K562 (cell line): Measurements from ENCODE around the gene GJA8. TPM values are rescaled to one million over a fixed set of nuclear protein-coding genes. Genes with fewer than 3 reads are reported as not detected.
A peak's percentile ranks its signal among the peaks of the same experiment; 100 is the strongest.

Experiments
- C11orf30 ChIP-seq: fragments of 450-650 bp; IDR thresholded peaks from 2 replicates; pipeline ENCODE4 v1.6.1; 2016; ENCODE audit warnings: low read depth, mild to moderate bottlenecking
- CXXC5 ChIP-seq: fragments of 250-450 bp; sonication (Bioruptor Pico); IDR thresholded peaks from 2 replicates; pipeline ENCODE4 v1.8.0; 2022; ENCODE audit warnings: inconsistent platforms, mild to moderate bottlenecking, moderate library complexity
- GABPA ChIP-seq: fragments of 200-800 bp; sonication (Bioruptor generic); conservative IDR thresholded peaks from 2 replicates; pipeline ENCODE4 v1.6.1; 2016; ENCODE audit warnings: low read depth, missing genetic modification characterization, missing compliant biosample characterization
- MCM3 ChIP-seq: fragments of 450-650 bp; IDR thresholded peaks from 2 replicates; pipeline ENCODE4 v1.6.1; 2016
- MYBL2 ChIP-seq, 2 experiments: fragments of 450-650 bp in 1 of 2; sonication (generic) in 1 of 2; formaldehyde crosslinking in 1 of 2; IDR thresholded peaks; 2 replicates each; pipeline versions ENCODE4 v1.6.1 to v1.8.1; 2017 to 2022; ENCODE audit warnings: borderline replicate concordance in 1 of 2, inconsistent platforms in 1 of 2, low read depth in 1 of 2, mild to moderate bottlenecking in 1 of 2, missing genetic modification reagents in 1 of 2, moderate library complexity in 1 of 2
- NFRKB ChIP-seq: fragments of 450-650 bp; IDR thresholded peaks from 2 replicates; pipeline ENCODE4 v1.6.1; 2016; ENCODE audit warnings: low read depth
- RBFOX2 ChIP-seq: fragments of 200-400 bp; formaldehyde crosslinking; IDR thresholded peaks from 2 replicates; pipeline ENCODE4 v1.6.1; 2017; ENCODE audit warnings: low read depth, mild to moderate bottlenecking, low read length, moderate library complexity
- SAP30 ChIP-seq: fragments of 200-600 bp; sonication (generic); IDR thresholded peaks from 2 replicates; pipeline ENCODE4 v1.6.1; 2012; ENCODE audit warnings: borderline replicate concordance, low read depth, mild to moderate bottlenecking, moderate library complexity, low read length, control low read depth, inconsistent platforms; ENCODE audit not compliant: insufficient read depth, poor library complexity, severe bottlenecking
- SMC3 ChIP-seq: conservative IDR thresholded peaks from 2 replicates; pipeline ENCODE4 v1.6.1; 2011; ENCODE audit warnings: low read depth, low read length, improper control_type of control experiment; ENCODE audit not compliant: insufficient read depth
- ZKSCAN1 ChIP-seq: fragments of 150-350 bp; IDR thresholded peaks from 2 replicates; pipeline ENCODE4 v1.6.1; 2016; ENCODE audit warnings: low read depth, low read length
- polyA plus RNA-seq, 8 experiments: library from polyadenylated mRNA; depleted of rRNA in 4 of 8; stranded (reverse) in 5 of 8; unstranded in 3 of 8; fragments of >200 nt; fragmentation: Nextera tagmentation in 2 of 8; fragmentation: Illumina TruSeq in 1 of 8; extraction: Ambion mirVana in 2 of 8; extraction: Trizol in 1 of 8; gene quantifications; 2 replicates each; pipeline versions ENCODE4 v1.2.1 to v1.2.3, GENCODE V29; 2011 to 2014; ENCODE audit warnings: inconsistent platforms in 1 of 8, missing spikeins in 1 of 8
- total RNA-seq, 7 experiments: library from RNA; depleted of rRNA in 6 of 7; stranded (reverse); fragments of >200 nt in 6 of 7; fragmentation: Illumina TruSeq in 2 of 7; extraction: Trizol in 2 of 7; gene quantifications; 2 replicates each; pipeline versions ENCODE4 v1.2.1 to v1.2.3, GENCODE V29; 2011 to 2021; ENCODE audit warnings: low replicate concordance in 1 of 7
- TF ChIP-seq, protein P1 (sequence below): fragments of 150-350 bp; conservative IDR thresholded peaks from 2 replicates; pipeline ENCODE4 v1.6.1; 2014; ENCODE audit warnings: low read length
- TF ChIP-seq, protein P2 (sequence below): fragments of 200-800 bp; sonication (Bioruptor generic); IDR thresholded peaks from 2 replicates; pipeline ENCODE4 v1.6.1; 2017; ENCODE audit warnings: missing genetic modification characterization, missing compliant biosample characterization
- TF ChIP-seq, protein P3 (sequence below), 2 experiments: fragments of 450-650 bp; IDR thresholded peaks; 2 replicates each; pipeline ENCODE4 v1.6.1; 2016; ENCODE audit warnings: mild to moderate bottlenecking in 2 of 2, borderline replicate concordance in 1 of 2, low read depth in 1 of 2, moderate library complexity in 1 of 2

Gene GJA8
- total and polyA plus RNA-seq, 9 of the 15 experiments (the other 6 are each of a cell fraction or from before 2014, with no cell fraction given) = not detected

DNA sequence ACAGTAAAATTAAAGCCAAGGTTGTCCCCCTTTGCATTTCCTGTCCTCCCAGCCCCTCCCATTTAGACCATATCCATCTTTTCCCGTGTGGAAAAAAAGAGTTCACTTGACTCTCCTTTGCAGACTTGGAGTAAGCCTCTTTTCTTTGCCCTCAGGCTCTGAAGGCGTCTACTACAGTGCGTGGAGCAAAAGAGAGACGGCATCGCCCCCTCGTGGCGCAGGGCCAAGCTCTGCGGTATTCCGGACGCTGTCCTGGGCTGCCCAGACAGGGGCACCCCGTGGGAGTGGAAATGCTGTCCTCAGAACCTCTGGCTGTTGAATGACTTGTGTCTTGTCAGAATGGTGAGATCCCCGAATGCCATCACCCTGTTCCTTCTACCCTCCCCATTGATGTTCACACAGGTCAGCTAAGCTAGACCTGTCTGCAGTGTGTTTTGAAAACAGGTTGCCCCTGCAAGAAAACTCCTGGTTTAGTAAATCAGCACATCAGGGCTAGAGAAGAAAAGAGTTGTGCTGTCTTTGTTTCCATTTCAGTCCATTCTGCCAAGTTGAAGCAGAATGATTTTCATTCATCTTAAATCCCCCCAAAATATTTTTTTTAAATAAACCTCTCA, 12.3 kb upstream of the GJA8 start (continued):
- TF ChIP-seq, protein P1, sequence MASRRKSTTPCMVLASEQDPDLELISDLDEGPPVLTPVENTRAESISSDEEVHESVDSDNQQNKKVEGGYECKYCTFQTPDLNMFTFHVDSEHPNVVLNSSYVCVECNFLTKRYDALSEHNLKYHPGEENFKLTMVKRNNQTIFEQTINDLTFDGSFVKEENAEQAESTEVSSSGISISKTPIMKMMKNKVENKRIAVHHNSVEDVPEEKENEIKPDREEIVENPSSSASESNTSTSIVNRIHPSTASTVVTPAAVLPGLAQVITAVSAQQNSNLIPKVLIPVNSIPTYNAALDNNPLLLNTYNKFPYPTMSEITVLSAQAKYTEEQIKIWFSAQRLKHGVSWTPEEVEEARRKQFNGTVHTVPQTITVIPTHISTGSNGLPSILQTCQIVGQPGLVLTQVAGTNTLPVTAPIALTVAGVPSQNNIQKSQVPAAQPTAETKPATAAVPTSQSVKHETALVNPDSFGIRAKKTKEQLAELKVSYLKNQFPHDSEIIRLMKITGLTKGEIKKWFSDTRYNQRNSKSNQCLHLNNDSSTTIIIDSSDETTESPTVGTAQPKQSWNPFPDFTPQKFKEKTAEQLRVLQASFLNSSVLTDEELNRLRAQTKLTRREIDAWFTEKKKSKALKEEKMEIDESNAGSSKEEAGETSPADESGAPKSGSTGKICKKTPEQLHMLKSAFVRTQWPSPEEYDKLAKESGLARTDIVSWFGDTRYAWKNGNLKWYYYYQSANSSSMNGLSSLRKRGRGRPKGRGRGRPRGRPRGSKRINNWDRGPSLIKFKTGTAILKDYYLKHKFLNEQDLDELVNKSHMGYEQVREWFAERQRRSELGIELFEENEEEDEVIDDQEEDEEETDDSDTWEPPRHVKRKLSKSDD = no peak
- TF ChIP-seq, protein P2, sequence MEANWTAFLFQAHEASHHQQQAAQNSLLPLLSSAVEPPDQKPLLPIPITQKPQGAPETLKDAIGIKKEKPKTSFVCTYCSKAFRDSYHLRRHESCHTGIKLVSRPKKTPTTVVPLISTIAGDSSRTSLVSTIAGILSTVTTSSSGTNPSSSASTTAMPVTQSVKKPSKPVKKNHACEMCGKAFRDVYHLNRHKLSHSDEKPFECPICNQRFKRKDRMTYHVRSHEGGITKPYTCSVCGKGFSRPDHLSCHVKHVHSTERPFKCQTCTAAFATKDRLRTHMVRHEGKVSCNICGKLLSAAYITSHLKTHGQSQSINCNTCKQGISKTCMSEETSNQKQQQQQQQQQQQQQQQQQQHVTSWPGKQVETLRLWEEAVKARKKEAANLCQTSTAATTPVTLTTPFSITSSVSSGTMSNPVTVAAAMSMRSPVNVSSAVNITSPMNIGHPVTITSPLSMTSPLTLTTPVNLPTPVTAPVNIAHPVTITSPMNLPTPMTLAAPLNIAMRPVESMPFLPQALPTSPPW (CRISPR knock-in tag) = peak; percentile 16; the same call in 1 of the 2 replicates
- TF ChIP-seq SAP30 (no peak), MYBL2 (IDR thresholded peaks at IDR 0.05; ENCODE audit: low read depth) (no peak), MYBL2 (CRISPR knock-in tag; IDR thresholded peaks at IDR 0.05; ENCODE audit: borderline replicate concordance) (no peak), C11orf30 (no peak), NFRKB (no peak), SMC3 (peak; percentile 85), ZKSCAN1 (no peak), CXXC5 (CRISPR knock-in tag) (0 out of 2 replicates have a peak, but pooled peaks have one; percentile 35), MCM3 (no peak), RBFOX2 (no peak), GABPA (tag) (no peak)
- TF ChIP-seq, protein P3, sequence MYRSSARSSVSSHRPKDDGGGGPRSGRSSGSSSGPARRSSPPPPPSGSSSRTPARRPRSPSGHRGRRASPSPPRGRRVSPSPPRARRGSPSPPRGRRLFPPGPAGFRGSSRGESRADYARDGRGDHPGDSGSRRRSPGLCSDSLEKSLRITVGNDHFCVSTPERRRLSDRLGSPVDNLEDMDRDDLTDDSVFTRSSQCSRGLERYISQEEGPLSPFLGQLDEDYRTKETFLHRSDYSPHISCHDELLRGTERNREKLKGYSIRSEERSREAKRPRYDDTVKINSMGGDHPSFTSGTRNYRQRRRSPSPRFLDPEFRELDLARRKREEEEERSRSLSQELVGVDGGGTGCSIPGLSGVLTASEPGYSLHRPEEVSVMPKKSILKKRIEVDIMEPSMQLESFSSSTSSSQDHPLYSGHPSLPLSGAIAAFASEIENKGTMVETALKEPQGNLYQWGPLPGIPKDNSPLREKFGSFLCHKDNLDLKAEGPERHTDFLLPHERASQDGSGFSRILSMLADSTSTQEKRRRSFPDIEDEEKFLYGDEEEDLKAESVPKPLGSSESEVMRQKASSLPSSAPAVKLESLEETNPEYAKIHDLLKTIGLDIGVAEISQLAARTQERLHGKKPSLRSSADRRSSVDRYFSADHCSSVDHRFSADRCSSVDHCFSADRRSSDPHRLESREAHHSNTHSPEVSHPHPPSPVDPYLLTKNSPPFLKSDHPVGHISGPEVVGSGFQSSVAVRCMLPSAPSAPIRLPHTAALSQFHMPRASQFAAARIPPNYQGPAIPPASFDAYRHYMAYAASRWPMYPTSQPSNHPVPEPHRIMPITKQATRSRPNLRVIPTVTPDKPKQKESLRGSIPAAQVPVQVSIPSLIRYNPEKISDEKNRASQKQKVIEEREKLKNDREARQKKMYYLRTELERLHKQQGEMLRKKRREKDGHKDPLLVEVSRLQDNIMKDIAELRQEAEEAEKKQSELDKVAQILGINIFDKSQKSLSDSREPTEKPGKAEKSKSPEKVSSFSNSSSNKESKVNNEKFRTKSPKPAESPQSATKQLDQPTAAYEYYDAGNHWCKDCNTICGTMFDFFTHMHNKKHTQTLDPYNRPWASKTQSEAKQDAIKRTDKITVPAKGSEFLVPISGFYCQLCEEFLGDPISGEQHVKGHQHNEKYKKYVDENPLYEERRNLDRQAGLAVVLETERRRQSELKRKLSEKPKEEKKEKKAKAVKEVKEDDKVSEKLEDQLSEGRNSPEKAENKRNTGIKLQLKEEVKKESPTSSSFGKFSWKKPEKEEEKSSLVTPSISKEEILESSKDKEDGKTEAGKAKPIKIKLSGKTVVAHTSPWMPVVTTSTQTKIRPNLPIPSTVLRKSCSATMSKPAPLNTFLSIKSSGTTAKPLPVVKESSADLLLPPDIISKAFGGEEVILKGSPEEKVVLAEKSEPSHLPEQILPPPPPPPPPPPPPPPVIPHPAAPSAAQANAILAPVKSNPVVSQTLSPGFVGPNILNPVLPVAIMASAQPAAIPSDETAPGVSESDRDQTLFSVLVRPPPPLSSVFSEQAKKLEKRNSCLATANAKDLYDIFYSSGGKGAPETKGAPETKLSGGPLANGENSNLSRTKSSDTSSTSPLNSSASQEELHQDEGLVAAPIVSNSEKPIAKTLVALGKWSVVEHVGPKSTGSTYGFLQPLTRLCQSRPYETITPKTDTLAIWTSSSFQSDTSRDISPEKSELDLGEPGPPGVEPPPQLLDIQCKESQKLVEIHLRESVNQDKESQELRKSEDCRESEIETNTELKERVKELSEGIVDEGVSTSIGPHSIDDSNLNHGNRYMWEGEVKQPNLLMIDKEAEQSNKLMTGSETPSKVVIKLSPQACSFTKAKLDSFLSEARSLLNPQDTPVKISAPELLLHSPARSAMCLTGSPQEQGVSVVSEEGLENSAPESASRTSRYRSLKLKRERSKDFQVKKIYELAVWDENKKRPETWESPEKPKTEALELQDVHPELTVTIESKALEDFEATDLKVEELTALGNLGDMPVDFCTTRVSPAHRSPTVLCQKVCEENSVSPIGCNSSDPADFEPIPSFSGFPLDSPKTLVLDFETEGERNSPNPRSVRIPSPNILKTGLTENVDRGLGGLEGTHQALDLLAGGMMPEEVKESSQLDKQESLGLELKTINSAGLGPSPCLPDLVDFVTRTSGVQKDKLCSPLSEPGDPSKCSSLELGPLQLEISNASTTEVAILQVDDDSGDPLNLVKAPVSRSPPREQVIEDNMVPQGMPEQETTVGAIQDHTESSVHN (IDR thresholded peaks at IDR 0.05; ENCODE audit: borderline replicate concordance in 1 of 2, low read depth in 1 of 2) = no peak
